Measurements from ENCODE around the gene FBXW5. TPM values are rescaled to one million over a fixed set of nuclear protein-coding genes. Genes with fewer than 3 reads are reported as not detected.

The FBXW5 gene
- total RNA-seq, 4 donors from 2014 or later: 329 to 469 (median 435) TPM

DNA sequence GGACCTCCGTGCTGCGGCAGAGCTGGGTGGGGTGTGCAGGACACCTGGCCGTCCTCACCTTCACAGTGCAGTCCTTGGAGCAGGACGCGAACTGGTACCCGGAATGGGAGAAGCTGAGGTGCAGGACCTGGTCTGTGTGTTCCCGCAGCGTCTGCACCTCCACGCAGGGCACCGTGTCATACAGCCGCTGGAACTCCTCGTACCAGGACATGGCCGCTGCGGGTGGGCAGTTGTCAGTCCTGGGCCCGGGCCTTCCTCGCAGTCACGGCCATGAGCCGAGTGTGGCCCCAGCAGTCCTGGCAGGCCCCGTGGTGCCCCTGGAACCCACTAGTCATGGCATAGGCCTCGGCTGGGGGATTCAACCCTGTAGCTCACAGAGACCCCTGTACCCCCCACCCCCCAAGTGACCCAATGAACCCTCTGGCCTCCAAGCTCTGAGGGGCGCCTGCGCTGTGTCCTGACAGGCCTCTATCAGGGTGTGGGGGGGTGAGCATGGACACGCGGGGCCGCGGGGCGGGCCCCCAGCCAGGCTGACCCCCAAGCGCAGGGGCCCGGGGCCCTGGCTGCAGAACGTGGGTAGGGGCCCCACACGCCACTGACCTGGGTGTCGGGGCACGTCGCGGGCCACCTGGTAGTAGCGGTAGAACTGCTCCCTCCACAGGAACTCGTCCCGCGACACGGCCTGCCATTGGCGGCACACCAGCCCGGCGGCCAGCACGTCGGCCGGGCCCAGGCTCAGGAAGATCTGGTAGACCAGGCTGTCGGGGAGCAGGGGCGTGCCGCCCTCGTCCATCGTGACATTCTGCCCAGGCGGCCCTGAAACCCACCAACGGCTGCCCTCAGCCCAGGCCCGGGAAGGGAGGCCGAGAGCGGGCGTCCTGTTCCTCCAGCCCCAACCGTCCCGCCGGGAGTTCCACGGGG is 987 bp downstream of the FBXW5 start:
- intact Hi-C loops (cut with DNase I; ENCODE audit: low total_unique reads) (loop anchor here (1.0 to 5.0 kb wide), 6 partner anchors 56 to 256 kb away; partner anchors contain the start of genes ABCA2, AGPAT2, PHPT1 and RABL6), in situ Hi-C loops (cut with MboI; ENCODE audit: low sequenced_read_pairs in 4 of 4) (loop anchor here in 2 of 4 donors (10.0 to 25.0 kb wide), 2 partner anchors 91 to 156 kb away; partner anchors contain the start of genes CCDC183 (in 1 of the 2), FUT7 (in 1 of the 2) and TMEM141 (in 1 of the 2))
- peak in 1 of 2 donors; percentile 48 for DNase-seq
- TF ChIP-seq POLR2A (IDR thresholded peaks at IDR 0.05): no peak
- TF ChIP-seq, protein P1, sequence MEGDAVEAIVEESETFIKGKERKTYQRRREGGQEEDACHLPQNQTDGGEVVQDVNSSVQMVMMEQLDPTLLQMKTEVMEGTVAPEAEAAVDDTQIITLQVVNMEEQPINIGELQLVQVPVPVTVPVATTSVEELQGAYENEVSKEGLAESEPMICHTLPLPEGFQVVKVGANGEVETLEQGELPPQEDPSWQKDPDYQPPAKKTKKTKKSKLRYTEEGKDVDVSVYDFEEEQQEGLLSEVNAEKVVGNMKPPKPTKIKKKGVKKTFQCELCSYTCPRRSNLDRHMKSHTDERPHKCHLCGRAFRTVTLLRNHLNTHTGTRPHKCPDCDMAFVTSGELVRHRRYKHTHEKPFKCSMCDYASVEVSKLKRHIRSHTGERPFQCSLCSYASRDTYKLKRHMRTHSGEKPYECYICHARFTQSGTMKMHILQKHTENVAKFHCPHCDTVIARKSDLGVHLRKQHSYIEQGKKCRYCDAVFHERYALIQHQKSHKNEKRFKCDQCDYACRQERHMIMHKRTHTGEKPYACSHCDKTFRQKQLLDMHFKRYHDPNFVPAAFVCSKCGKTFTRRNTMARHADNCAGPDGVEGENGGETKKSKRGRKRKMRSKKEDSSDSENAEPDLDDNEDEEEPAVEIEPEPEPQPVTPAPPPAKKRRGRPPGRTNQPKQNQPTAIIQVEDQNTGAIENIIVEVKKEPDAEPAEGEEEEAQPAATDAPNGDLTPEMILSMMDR (IDR thresholded peaks at IDR 0.05 in 4 of 5, conservative IDR thresholded peaks at IDR 0.05 in 1 of 5): no peak
- peaks cover 29 to 57% of the 10 kb centered on the region in 2 donors for H3K4me1 ChIP-seq
- peak in 1 of 2 donors; percentile 15 for ATAC-seq
- peaks cover 0 to 28% of the 10 kb centered on the region in 2 donors for H3K36me3 ChIP-seq
- H3K4me3 ChIP-seq: peak overlapping the region; percentile 79 to 96 (median 92)
- H3K9me3 ChIP-seq: no peaks in the 10 kb centered on the region
- H3K27ac ChIP-seq: peak overlapping the region; percentile 92 to 97 (median 96)
- H3K27me3 ChIP-seq: no peaks in the 10 kb centered on the region

DNA sequence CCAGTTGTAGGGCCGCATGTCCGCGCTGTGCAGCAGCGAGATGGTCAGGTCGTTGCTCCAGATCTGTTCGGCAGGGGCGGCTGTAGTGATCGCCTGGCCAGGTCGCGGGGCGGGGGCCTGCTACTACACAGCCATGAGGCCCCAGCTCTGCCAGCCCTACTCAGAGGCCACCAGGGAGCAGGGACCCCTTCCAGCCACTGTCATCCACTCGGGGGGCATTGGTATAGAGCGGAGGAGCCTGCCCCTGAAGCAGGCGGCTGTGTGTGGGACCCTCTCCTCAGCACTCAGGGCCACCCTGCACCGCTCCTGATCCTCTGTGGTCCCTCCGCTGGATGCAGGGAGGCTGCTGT is 1.7 kb downstream of the FBXW5 start:
- no peaks in the 10 kb centered on the region for H3K9me3 ChIP-seq

DNA sequence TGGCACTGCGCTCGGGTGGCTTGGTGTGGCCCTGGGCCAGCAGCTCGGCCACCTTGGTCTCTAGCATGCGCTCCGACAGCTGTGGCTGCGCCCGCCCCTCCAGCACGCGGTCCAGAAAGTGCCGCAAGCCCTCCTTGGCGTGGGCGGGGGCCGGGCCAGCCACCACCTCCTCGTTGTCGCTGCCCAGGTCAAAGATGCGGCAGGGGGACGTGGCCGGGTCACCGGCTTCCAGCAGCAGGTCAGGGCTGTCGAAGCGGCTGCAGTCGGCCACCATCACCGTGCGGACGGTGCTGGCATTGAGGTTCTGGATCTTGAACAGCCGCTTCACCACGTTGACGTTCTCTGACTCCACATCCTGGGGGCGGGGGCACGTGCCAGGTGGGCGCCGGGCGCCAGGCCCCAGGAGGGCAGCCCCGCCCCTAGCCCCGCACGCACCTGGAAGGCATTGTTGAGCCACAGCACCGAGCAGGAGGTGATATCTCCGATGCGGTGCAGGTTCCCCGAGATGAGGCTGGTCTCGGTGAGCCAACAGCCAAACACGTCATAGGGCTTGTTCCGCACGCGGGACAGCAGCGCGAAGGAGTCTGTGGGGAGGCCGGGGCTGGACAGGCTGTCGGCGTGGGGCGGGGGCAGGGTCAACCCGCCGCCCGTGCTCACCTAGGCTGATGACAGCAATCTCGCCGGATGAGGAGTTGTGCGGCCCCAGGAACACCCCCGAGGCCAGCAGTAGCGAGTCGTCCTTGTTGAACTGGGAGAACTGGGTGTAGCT is 2.2 kb downstream of the FBXW5 start:
- no peaks in the 10 kb centered on the region for H3K9me3 ChIP-seq
- H3K36me3 ChIP-seq: peaks cover 0 to 28% of the 10 kb centered on the region in 2 donors
- H3K4me3 ChIP-seq: peak overlapping the region in 3 of 4 donors; percentile 79 to 96 (median 95)
- in situ Hi-C loops (cut with MboI; ENCODE audit: low sequenced_read_pairs in 4 of 4) (loop anchor here in 2 of 4 donors (10.0 to 25.0 kb wide), 2 partner anchors 93 to 155 kb away; partner anchors contain the start of genes CCDC183 (in 1 of the 2), FUT7 (in 1 of the 2) and TMEM141 (in 1 of the 2)), intact Hi-C loops (cut with DNase I; ENCODE audit: low total_unique reads) (loop anchor here (5.0 kb wide), 2 partner anchors 55 to 255 kb away; partner anchors contain the start of genes AGPAT2 and TRAF2)
- no peak for TF ChIP-seq POLR2A (IDR thresholded peaks at IDR 0.05)
- TF ChIP-seq, protein P1 (IDR thresholded peaks at IDR 0.05 in 4 of 5, conservative IDR thresholded peaks at IDR 0.05 in 1 of 5): no peak
- ATAC-seq (no peak), DNase-seq (no peak)
- H3K27ac ChIP-seq: peak overlapping the region; percentile 92 to 97 (median 96)
- peaks cover 24 to 54% of the 10 kb centered on the region in 2 donors for H3K4me1 ChIP-seq
- no peaks in the 10 kb centered on the region for H3K27me3 ChIP-seq

More for the DNA sequence above, 1.7 kb downstream of the FBXW5 start:
- Histone ChIP-seq H3K36me3 (peaks cover 0 to 28% of the 10 kb centered on the region in 2 donors), H3K27me3 (no peaks in the 10 kb centered on the region), H3K27ac (peak overlapping the region; percentile 92 to 97 (median 96)), H3K4me3 (peak overlapping the region; percentile 79 to 96 (median 92)), H3K4me1 (peaks cover 29 to 57% of the 10 kb centered on the region in 2 donors)
- no peak for ATAC-seq
- DNase-seq: no peak
- intact Hi-C loops (cut with DNase I; ENCODE audit: low total_unique reads) (loop anchor here (5.0 kb wide), 2 partner anchors 56 to 256 kb away; partner anchors contain the start of genes AGPAT2 and TRAF2), in situ Hi-C loops (cut with MboI; ENCODE audit: low sequenced_read_pairs in 4 of 4) (loop anchor here in 2 of 4 donors (10.0 to 25.0 kb wide), 2 partner anchors 92 to 156 kb away; partner anchors contain the start of genes CCDC183 (in 1 of the 2), FUT7 (in 1 of the 2) and TMEM141 (in 1 of the 2))
- TF ChIP-seq, protein P1 (IDR thresholded peaks at IDR 0.05 in 4 of 5, conservative IDR thresholded peaks at IDR 0.05 in 1 of 5): no peak
